Activated T-cell treated with anti-CD3 and anti-CD28 coated beads, Interleukin-2, amount 50 U/mL, for 4 hours (primary cell): ENCODE measurements around the gene GSTM3. TPM values are rescaled to one million over a fixed set of nuclear protein-coding genes. Genes with fewer than 3 reads are reported as not detected.

ENCODE experiments used
- ATAC-seq, 2 donors: fragments of 200-7000 bp; cut with Tn5 transposase; one replicate each; pipeline ENCODE4 v1.10.0; 2021
- DNase-seq: peaks from one replicate; pipeline ENCODE4 v3.0.0-alpha.2; 2020
- H3K27me3 Mint-ChIP-seq: one replicate; pipeline ENCODE4 v1.8.0; 2021; ENCODE audit warnings: low read depth, mixed read lengths
- H3K36me3 Mint-ChIP-seq: one replicate; pipeline ENCODE4 v1.8.0; 2022; ENCODE audit warnings: mixed read lengths; ENCODE audit not compliant: insufficient read depth
- H3K4me1 Mint-ChIP-seq: one replicate; pipeline ENCODE4 v1.8.0; 2021; ENCODE audit warnings: low read depth, mixed read lengths
- H3K4me3 Mint-ChIP-seq: one replicate; pipeline ENCODE4 v1.8.0; 2021; ENCODE audit warnings: mild to moderate bottlenecking, moderate library complexity, mixed read lengths
- H3K9me3 Mint-ChIP-seq: one replicate; pipeline ENCODE4 v1.8.0; 2021; ENCODE audit warnings: mixed read lengths
- total RNA-seq, 3 donors: library from RNA; stranded (reverse); gene quantifications; one replicate each; pipeline ENCODE4 v1.2.1, GENCODE V29; 2021

GSTM3 gene
- 10 to 100 TPM; 11.5 to 21.6 (median 11.7) TPM for total RNA-seq

GRCh38 chr1:109740615-109741373 lies at the start of gene GSTM3:
Gene GSTM3, minus strand, starts transcription at chr1:109741038. Its CDS starts 751 bp downstream, at chr1:109740287.
- Mint-ChIP-seq H3K36me3 (peaks cover 4% of the 10 kb centered on the region), H3K4me1 (peaks cover 11% of the 10 kb centered on the region), H3K27me3 (peaks cover 21% of the 10 kb centered on the region), H3K4me3 (peak within 1 kb of the TSS; percentile 83), H3K9me3 (no peaks in the 10 kb centered on the region)
- DNase-seq, result no peak
- peak in 1 of 2 donors; percentile 10 for ATAC-seq

- peaks cover 57% of the 10 kb centered on the region for H3K4me1 Mint-ChIP-seq
- no peaks in the 10 kb centered on the region for H3K27me3 Mint-ChIP-seq
- DNase-seq (no peak), ATAC-seq (no peak)
- H3K9me3 Mint-ChIP-seq, result no peaks in the 10 kb centered on the region
- no peaks in the 10 kb centered on the region for H3K36me3 Mint-ChIP-seq
- no peak overlapping the region for H3K4me3 Mint-ChIP-seq
These were observed 49.5 kb upstream of the GSTM3 start for GRCh38 chr1:109790329-109790728.

GRCh38 chr1:109789551-109790180 lies 48.8 kb upstream of the GSTM3 start:
- Mint-ChIP-seq H3K36me3 (no peaks in the 10 kb centered on the region), H3K9me3 (no peaks in the 10 kb centered on the region), H3K4me1 (peaks cover 55% of the 10 kb centered on the region), H3K4me3 (no peak overlapping the region), H3K27me3 (no peaks in the 10 kb centered on the region)
- ATAC-seq (no peak), DNase-seq (no peak)

- peaks cover 47% of the 10 kb centered on the region for H3K4me1 Mint-ChIP-seq
- H3K36me3 Mint-ChIP-seq, result no peaks in the 10 kb centered on the region
- ATAC-seq (no peak), DNase-seq (no peak)
- no peaks in the 10 kb centered on the region for H3K9me3 Mint-ChIP-seq
- H3K4me3 Mint-ChIP-seq, result no peak overlapping the region
- H3K27me3 Mint-ChIP-seq, result no peaks in the 10 kb centered on the region
These were observed 48.1 kb upstream of the GSTM3 start for GRCh38 chr1:109788695-109789521.

GRCh38 chr1:109787845-109788601 lies 47.2 kb upstream of the GSTM3 start:
- no peak overlapping the region for H3K4me3 Mint-ChIP-seq

GRCh38 chr1:109787211-109787844 lies 46.5 kb upstream of the GSTM3 start:
- peaks cover 33% of the 10 kb centered on the region for H3K4me1 Mint-ChIP-seq
- H3K4me3 Mint-ChIP-seq, result no peak overlapping the region
- no peaks in the 10 kb centered on the region for H3K9me3 Mint-ChIP-seq
- no peaks in the 10 kb centered on the region for H3K27me3 Mint-ChIP-seq
- no peak for DNase-seq
- ATAC-seq, result no peak
- H3K36me3 Mint-ChIP-seq, result no peaks in the 10 kb centered on the region

More at GRCh38 chr1:109787845-109788601, 47.2 kb upstream of the GSTM3 start:
- H3K27me3 Mint-ChIP-seq, result no peaks in the 10 kb centered on the region
- H3K9me3 Mint-ChIP-seq, result no peaks in the 10 kb centered on the region
- peaks cover 38% of the 10 kb centered on the region for H3K4me1 Mint-ChIP-seq
- H3K36me3 Mint-ChIP-seq, result no peaks in the 10 kb centered on the region
- ATAC-seq (no peak), DNase-seq (no peak)

GRCh38 chr1:109786531-109787021 lies 45.7 kb upstream of the GSTM3 start:
- peaks cover 30% of the 10 kb centered on the region for H3K4me1 Mint-ChIP-seq
- DNase-seq (no peak), ATAC-seq (no peak)
- H3K27me3 Mint-ChIP-seq, result no peaks in the 10 kb centered on the region
- no peak overlapping the region for H3K4me3 Mint-ChIP-seq
- H3K36me3 Mint-ChIP-seq, result no peaks in the 10 kb centered on the region
- H3K9me3 Mint-ChIP-seq, result no peaks in the 10 kb centered on the region

- H3K4me1 Mint-ChIP-seq, result peaks cover 25% of the 10 kb centered on the region
- H3K4me3 Mint-ChIP-seq, result no peak overlapping the region
- H3K27me3 Mint-ChIP-seq, result no peaks in the 10 kb centered on the region
- H3K36me3 Mint-ChIP-seq, result no peaks in the 10 kb centered on the region
- DNase-seq, result no peak
- no peaks in the 10 kb centered on the region for H3K9me3 Mint-ChIP-seq
- ATAC-seq, result no peak
These were observed 45.3 kb upstream of the GSTM3 start for GRCh38 chr1:109786112-109786480.

- H3K4me3 Mint-ChIP-seq, result no peak overlapping the region
- H3K36me3 Mint-ChIP-seq, result no peaks in the 10 kb centered on the region
- peaks cover 20% of the 10 kb centered on the region for H3K4me1 Mint-ChIP-seq
- ATAC-seq, result no peak
- DNase-seq, result no peak
- no peaks in the 10 kb centered on the region for H3K9me3 Mint-ChIP-seq
- no peaks in the 10 kb centered on the region for H3K27me3 Mint-ChIP-seq
These were observed 44.7 kb upstream of the GSTM3 start for GRCh38 chr1:109785446-109786111.

- DNase-seq (no peak), ATAC-seq (no peak)
- Mint-ChIP-seq H3K4me1 (peaks cover 12% of the 10 kb centered on the region), H3K27me3 (no peaks in the 10 kb centered on the region), H3K9me3 (no peaks in the 10 kb centered on the region), H3K4me3 (no peak overlapping the region), H3K36me3 (no peaks in the 10 kb centered on the region)
These were observed 43.9 kb upstream of the GSTM3 start for GRCh38 chr1:109784551-109785252.

GRCh38 chr1:109783436-109783835 lies 42.6 kb upstream of the GSTM3 start:
- no peak overlapping the region for H3K4me3 Mint-ChIP-seq
- H3K27me3 Mint-ChIP-seq, result no peaks in the 10 kb centered on the region
- DNase-seq, result no peak
- peaks cover 6% of the 10 kb centered on the region for H3K4me1 Mint-ChIP-seq
- no peaks in the 10 kb centered on the region for H3K9me3 Mint-ChIP-seq
- no peaks in the 10 kb centered on the region for H3K36me3 Mint-ChIP-seq
- no peak for ATAC-seq

GRCh38 chr1:109782927-109783326 lies 42.1 kb upstream of the GSTM3 start:
- Mint-ChIP-seq H3K36me3 (no peaks in the 10 kb centered on the region), H3K4me1 (peaks cover 6% of the 10 kb centered on the region), H3K9me3 (no peaks in the 10 kb centered on the region), H3K27me3 (no peaks in the 10 kb centered on the region), H3K4me3 (no peak overlapping the region)
- ATAC-seq, result no peak
- DNase-seq, result no peak

- H3K4me1 Mint-ChIP-seq, result peaks cover 6% of the 10 kb centered on the region
- ATAC-seq, result no peak
- no peaks in the 10 kb centered on the region for H3K27me3 Mint-ChIP-seq
- H3K4me3 Mint-ChIP-seq, result no peak overlapping the region
- DNase-seq, result no peak
- no peaks in the 10 kb centered on the region for H3K9me3 Mint-ChIP-seq
- no peaks in the 10 kb centered on the region for H3K36me3 Mint-ChIP-seq
These were observed 41.7 kb upstream of the GSTM3 start for GRCh38 chr1:109782514-109782913.
